ENCODE measurements around the gene UBA1.

The UBA1 gene

GRCh38 chrX:47193475-47194193, at the start of gene UBA1:
Gene UBA1 (plus strand): TSS chrX:47193829. CDS start chrX:47198803, 4,974 bp downstream.
- no peaks in the 10 kb centered on the region for H3K9me3 ChIP-seq (ENCODE audit: low read length)
- peak within 1 kb of the TSS; percentile 96 for H3K9ac ChIP-seq (ENCODE audit: low read length)
- peaks cover 0 to 21% of the 10 kb centered on the region in 2 donors for H3K27me3 ChIP-seq (ENCODE audit: control insufficient read depth in 1 of 2, insufficient read depth in 2 of 2, low read length in 2 of 2)
- H3K27ac ChIP-seq (ENCODE audit: low read depth, low read length) = peak within 1 kb of the TSS; percentile 70
- peaks cover 42% of the 10 kb centered on the region for H3K4me1 ChIP-seq (ENCODE audit: insufficient read depth, low read length)
- peak within 1 kb of the TSS; percentile 63 to 88 for H3K4me3 ChIP-seq (ENCODE audit: low read depth in 1 of 2, low read length in 2 of 2)
- peaks cover 9% of the 10 kb centered on the region for H3K36me3 ChIP-seq (ENCODE audit: insufficient read depth, low read length)

DNA sequence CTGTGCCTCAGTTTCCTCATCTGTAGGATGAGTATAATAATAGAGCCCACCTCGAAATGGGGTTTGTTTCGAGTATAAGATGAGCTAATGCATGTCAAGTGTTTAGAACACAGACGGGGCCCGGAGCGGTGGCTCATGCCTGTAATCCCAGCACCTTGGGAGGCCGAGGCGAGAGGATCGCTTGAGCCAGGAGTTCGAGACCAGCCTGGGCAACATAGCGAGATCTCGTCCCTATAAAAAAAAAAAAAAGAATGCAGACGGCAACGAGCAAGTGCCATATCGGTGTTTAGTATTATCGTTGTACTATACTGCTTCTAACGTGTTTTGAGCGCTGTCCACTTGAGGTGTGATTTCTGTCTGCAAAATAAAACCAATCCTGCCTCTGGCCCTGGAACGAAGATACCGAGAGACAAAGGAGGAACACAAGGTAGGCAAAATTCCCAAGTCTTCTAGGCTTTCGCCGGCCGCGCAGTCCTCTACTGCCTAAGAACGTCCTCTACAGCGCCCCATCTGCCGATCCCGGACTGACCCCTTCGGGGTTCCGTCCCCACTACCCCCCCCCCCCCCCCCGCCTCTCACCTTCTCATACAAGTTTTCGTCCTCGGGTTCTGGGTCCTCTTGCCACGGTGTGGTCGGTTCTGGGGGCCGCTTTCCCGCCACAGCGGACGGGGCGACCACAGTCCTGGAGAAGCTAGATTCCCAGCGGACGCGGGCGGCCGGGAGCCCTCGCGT, 49.6 kb upstream of the UBA1 start:
- Histone ChIP-seq H3K4me1 (ENCODE audit: insufficient read depth, low read length) (peaks cover 24% of the 10 kb centered on the region), H3K27me3 (ENCODE audit: control insufficient read depth in 1 of 2, insufficient read depth in 2 of 2, low read length in 2 of 2) (peaks cover 0 to 5% of the 10 kb centered on the region in 2 donors), H3K27ac (ENCODE audit: low read depth, low read length) (peak overlapping the region; percentile 83), H3K36me3 (ENCODE audit: insufficient read depth, low read length) (peaks cover 3% of the 10 kb centered on the region), H3K4me3 (ENCODE audit: low read depth in 1 of 2, low read length in 2 of 2) (peak overlapping the region; percentile 39 to 71), H3K9me3 (ENCODE audit: low read length) (no peaks in the 10 kb centered on the region), H3K9ac (ENCODE audit: low read length) (peak overlapping the region; percentile 60)

GRCh38 chrX:47144626-47145394, 48.8 kb upstream of the UBA1 start, which contains the start of the genes NDUFB11 and RBM10:
Gene NDUFB11 (minus strand): TSS chrX:47144702. CDS start chrX:47144679, 23 bp downstream.
Gene RBM10 (plus strand): TSS chrX:47145221. CDS start chrX:47147482, 2,261 bp downstream.
- Histone ChIP-seq H3K27me3 (ENCODE audit: control insufficient read depth in 1 of 2, insufficient read depth in 2 of 2, low read length in 2 of 2) (peaks cover 0 to 5% of the 10 kb centered on the region in 2 donors), H3K9me3 (ENCODE audit: low read length) (no peaks in the 10 kb centered on the region), H3K27ac (ENCODE audit: low read depth, low read length) (peak within 1 kb of the TSS; percentile 83), H3K36me3 (ENCODE audit: insufficient read depth, low read length) (peaks cover 3% of the 10 kb centered on the region), H3K4me1 (ENCODE audit: insufficient read depth, low read length) (peaks cover 24% of the 10 kb centered on the region), H3K9ac (ENCODE audit: low read length) (peak within 1 kb of the TSS; percentile 71), H3K4me3 (ENCODE audit: low read depth in 1 of 2, low read length in 2 of 2) (peak within 1 kb of the TSS; percentile 56 to 73)

- H3K36me3 ChIP-seq (ENCODE audit: insufficient read depth, low read length) = peaks cover 3% of the 10 kb centered on the region
- no peaks in the 10 kb centered on the region for H3K9me3 ChIP-seq (ENCODE audit: low read length)
- peaks cover 0 to 5% of the 10 kb centered on the region in 2 donors for H3K27me3 ChIP-seq (ENCODE audit: control insufficient read depth in 1 of 2, insufficient read depth in 2 of 2, low read length in 2 of 2)
- peak overlapping the region; percentile 83 for H3K27ac ChIP-seq (ENCODE audit: low read depth, low read length)
- H3K9ac ChIP-seq (ENCODE audit: low read length) = peak overlapping the region; percentile 65
- peaks cover 24% of the 10 kb centered on the region for H3K4me1 ChIP-seq (ENCODE audit: insufficient read depth, low read length)
- H3K4me3 ChIP-seq (ENCODE audit: low read depth in 1 of 2, low read length in 2 of 2) = peak overlapping the region; percentile 56 to 73
Measured at GRCh38 chrX:47145395-47146120, 48.1 kb upstream of the UBA1 start.

DNA sequence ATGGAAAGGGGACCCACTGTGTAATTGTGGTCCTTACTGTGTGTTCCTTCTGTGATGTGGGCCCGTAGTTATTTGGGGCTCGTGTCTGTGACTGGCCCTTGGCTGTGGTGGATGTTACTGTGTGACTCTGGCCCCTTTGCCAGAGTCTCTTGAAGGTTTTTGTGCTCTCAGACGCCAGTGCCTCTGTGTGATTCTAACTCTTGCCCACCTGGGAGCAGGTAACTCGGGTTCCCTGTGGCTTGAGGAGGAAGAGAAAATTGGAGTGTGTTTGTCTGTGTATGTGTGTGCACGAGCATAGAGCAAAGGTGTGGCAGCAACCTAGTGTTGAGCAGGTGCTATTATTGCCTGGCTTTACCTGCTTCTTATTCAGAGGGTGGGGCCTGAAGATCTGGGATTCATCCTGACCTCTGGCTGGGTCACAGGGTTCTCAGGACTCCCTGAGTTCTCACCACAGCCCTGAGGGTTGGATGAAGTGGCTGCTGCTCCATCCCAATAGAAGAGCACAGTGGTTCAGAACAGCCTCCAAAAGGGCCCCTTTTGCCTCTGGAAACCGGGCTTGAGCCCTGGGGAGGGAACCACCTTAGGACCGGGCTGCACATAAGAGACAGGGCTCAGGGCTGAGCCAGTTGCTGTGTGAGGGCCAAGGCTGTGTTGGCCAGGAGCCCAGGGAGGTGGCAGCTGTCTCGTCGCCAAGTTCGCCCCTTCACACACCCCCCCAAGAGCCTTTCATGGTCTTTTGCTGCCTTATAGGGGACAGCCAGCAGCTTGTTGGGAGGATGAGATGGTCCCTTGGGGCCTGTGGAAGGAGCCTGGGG, 47.3 kb upstream of the UBA1 start:
- peaks cover 0 to 5% of the 10 kb centered on the region in 2 donors for H3K27me3 ChIP-seq (ENCODE audit: control insufficient read depth in 1 of 2, insufficient read depth in 2 of 2, low read length in 2 of 2)
- H3K9me3 ChIP-seq (ENCODE audit: low read length) = no peaks in the 10 kb centered on the region
- peaks cover 24% of the 10 kb centered on the region for H3K4me1 ChIP-seq (ENCODE audit: insufficient read depth, low read length)
- no peak overlapping the region for H3K27ac ChIP-seq (ENCODE audit: low read depth, low read length)
- peak overlapping the region; percentile 65 for H3K9ac ChIP-seq (ENCODE audit: low read length)
- H3K36me3 ChIP-seq (ENCODE audit: insufficient read depth, low read length) = peaks cover 3% of the 10 kb centered on the region
- peak overlapping the region; percentile 56 to 73 for H3K4me3 ChIP-seq (ENCODE audit: low read depth in 1 of 2, low read length in 2 of 2)

GRCh38 chrX:47146936-47147859, 46.4 kb upstream of the UBA1 start:
- H3K27ac ChIP-seq (ENCODE audit: low read depth, low read length) = no peak overlapping the region
- no peaks in the 10 kb centered on the region for H3K9me3 ChIP-seq (ENCODE audit: low read length)
- peaks cover 24% of the 10 kb centered on the region for H3K4me1 ChIP-seq (ENCODE audit: insufficient read depth, low read length)
- peaks cover 3% of the 10 kb centered on the region for H3K36me3 ChIP-seq (ENCODE audit: insufficient read depth, low read length)
- H3K4me3 ChIP-seq (ENCODE audit: low read depth in 1 of 2, low read length in 2 of 2) = peak overlapping the region in 1 of 2 donors; percentile 73
- no peak overlapping the region for H3K9ac ChIP-seq (ENCODE audit: low read length)
- H3K27me3 ChIP-seq (ENCODE audit: control insufficient read depth in 1 of 2, insufficient read depth in 2 of 2, low read length in 2 of 2) = peaks cover 0 to 5% of the 10 kb centered on the region in 2 donors

DNA sequence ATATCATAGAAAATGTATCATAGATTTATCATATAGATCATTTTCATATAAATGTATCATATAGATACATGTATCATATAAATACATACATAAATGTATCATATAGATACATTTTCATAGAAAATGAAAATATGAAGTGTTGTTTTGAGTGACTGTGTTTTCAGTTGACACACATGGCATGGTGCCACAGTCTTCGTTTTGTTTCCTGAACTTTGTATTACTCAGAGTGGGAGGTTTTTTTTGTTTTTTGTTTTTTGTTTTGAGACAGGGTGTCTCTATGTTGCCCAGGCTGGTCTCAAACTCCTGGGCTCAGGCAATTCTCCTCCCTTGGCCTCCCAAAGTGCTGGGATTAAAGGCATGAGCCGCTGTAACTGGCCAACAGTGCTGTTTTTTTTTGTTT, 44.7 kb upstream of the UBA1 start:
- Histone ChIP-seq H3K4me3 (ENCODE audit: low read depth in 1 of 2, low read length in 2 of 2) (no peak overlapping the region), H3K27ac (ENCODE audit: low read depth, low read length) (no peak overlapping the region), H3K27me3 (ENCODE audit: control insufficient read depth in 1 of 2, insufficient read depth in 2 of 2, low read length in 2 of 2) (peaks cover 0 to 5% of the 10 kb centered on the region in 2 donors), H3K9ac (ENCODE audit: low read length) (no peak overlapping the region), H3K9me3 (ENCODE audit: low read length) (no peaks in the 10 kb centered on the region), H3K36me3 (ENCODE audit: insufficient read depth, low read length) (no peaks in the 10 kb centered on the region), H3K4me1 (ENCODE audit: insufficient read depth, low read length) (peaks cover 17% of the 10 kb centered on the region)

DNA sequence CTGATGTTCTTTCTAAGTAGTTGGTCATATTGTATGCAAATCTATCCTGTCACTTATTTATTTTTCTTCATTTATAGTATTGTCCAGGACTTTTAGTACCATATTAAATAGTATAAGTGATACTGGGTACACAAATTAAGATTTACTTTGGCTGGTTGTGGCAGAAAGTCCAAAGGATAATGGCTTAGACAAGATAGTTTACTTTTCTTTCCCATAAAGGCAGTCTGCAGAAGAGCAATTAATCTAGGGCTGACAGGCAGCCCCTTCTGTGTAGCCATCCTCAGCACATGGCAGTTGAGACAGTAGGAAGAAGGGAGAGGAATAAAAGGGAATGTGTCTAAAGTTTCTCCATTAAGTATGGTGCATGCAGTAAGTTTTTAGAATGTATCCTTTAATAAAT, 42.2 kb upstream of the UBA1 start:
- Histone ChIP-seq H3K4me1 (ENCODE audit: insufficient read depth, low read length) (peaks cover 12% of the 10 kb centered on the region), H3K4me3 (ENCODE audit: low read depth in 1 of 2, low read length in 2 of 2) (no peak overlapping the region), H3K36me3 (ENCODE audit: insufficient read depth, low read length) (peaks cover under 1% of the 10 kb centered on the region), H3K9ac (ENCODE audit: low read length) (no peak overlapping the region), H3K27ac (ENCODE audit: low read depth, low read length) (no peak overlapping the region), H3K9me3 (ENCODE audit: low read length) (no peaks in the 10 kb centered on the region), H3K27me3 (ENCODE audit: control insufficient read depth in 1 of 2, insufficient read depth in 2 of 2, low read length in 2 of 2) (peaks cover 0 to 5% of the 10 kb centered on the region in 2 donors)

- H3K27ac ChIP-seq (ENCODE audit: low read depth, low read length) = no peak overlapping the region
- no peaks in the 10 kb centered on the region for H3K27me3 ChIP-seq (ENCODE audit: control insufficient read depth in 1 of 2, insufficient read depth in 2 of 2, low read length in 2 of 2)
- H3K9ac ChIP-seq (ENCODE audit: low read length) = no peak overlapping the region
- H3K4me1 ChIP-seq (ENCODE audit: insufficient read depth, low read length) = no peaks in the 10 kb centered on the region
- peaks cover 7% of the 10 kb centered on the region for H3K36me3 ChIP-seq (ENCODE audit: insufficient read depth, low read length)
- no peak overlapping the region for H3K4me3 ChIP-seq (ENCODE audit: low read depth in 1 of 2, low read length in 2 of 2)
- H3K9me3 ChIP-seq (ENCODE audit: low read length) = no peaks in the 10 kb centered on the region
Measured at GRCh38 chrX:47156611-47157520, 36.8 kb upstream of the UBA1 start.
